HepG2 (cell line): ENCODE data around the gene FNDC3B. TPM values are rescaled to one million over a fixed set of nuclear protein-coding genes. Genes with fewer than 3 reads are reported as not detected.
A peak's percentile ranks its signal among the peaks of the same experiment; 100 is the strongest.

Experiments used
- CENPT ChIP-seq: sonication (generic); formaldehyde crosslinking; IDR thresholded peaks from 2 replicates; pipeline ENCODE4 v1.8.0; 2022; ENCODE audit warnings: low read depth, mild to moderate bottlenecking, moderate library complexity, missing genetic modification reagents
- HNF4G ChIP-seq, 2 experiments: sonication (generic) in 1 of 2; formaldehyde crosslinking in 1 of 2; IDR thresholded peaks; 2 replicates each; pipeline versions ENCODE4 v1.4.0 to v1.6.1; 2011 to 2020; ENCODE audit warnings: borderline replicate concordance in 2 of 2, low read depth in 2 of 2, mild to moderate bottlenecking in 2 of 2, low read length in 1 of 2, missing genetic modification reagents in 1 of 2, moderate library complexity in 1 of 2
- HOXA9 ChIP-seq: sonication (generic); formaldehyde crosslinking; IDR thresholded peaks from 2 replicates; pipeline ENCODE4 v1.8.1; 2022; ENCODE audit warnings: missing genetic modification reagents, mild to moderate bottlenecking, moderate library complexity, borderline replicate concordance
- KDM3A ChIP-seq: IDR thresholded peaks from 2 replicates; pipeline ENCODE4 v1.6.1; 2018; ENCODE audit warnings: low read depth, missing compliant biosample characterization
- SMAD1 ChIP-seq: sonication (generic); formaldehyde crosslinking; IDR thresholded peaks from 2 replicates; pipeline ENCODE4 v1.4.0; 2020; ENCODE audit warnings: missing genetic modification reagents, low read depth, mild to moderate bottlenecking, borderline replicate concordance
- SOX5 ChIP-seq: IDR thresholded peaks from 2 replicates; pipeline ENCODE4 v1.6.1; 2016; ENCODE audit warnings: borderline replicate concordance
- U2AF2 ChIP-seq: fragments of 200-400 bp; formaldehyde crosslinking; IDR thresholded peaks from 2 replicates; pipeline ENCODE4 v1.6.1; 2017; ENCODE audit warnings: low read depth, mild to moderate bottlenecking, low read length
- XBP1 ChIP-seq: sonication (generic); formaldehyde crosslinking; IDR thresholded peaks from 2 replicates; pipeline ENCODE4 v1.5.0; 2020; ENCODE audit warnings: missing genetic modification reagents
- ZBTB20 ChIP-seq: sonication (generic); formaldehyde crosslinking; IDR thresholded peaks from 2 replicates; pipeline ENCODE4 v1.8.1; 2023; ENCODE audit warnings: missing genetic modification reagents, low read depth, mild to moderate bottlenecking, borderline replicate concordance
- ZNF18 ChIP-seq: sonication (generic); formaldehyde crosslinking; IDR thresholded peaks from 2 replicates; pipeline ENCODE4 v1.8.0; 2022; ENCODE audit warnings: mild to moderate bottlenecking, missing genetic modification reagents; ENCODE audit not compliant: insufficient replicate concordance
- ZNF430 ChIP-seq: sonication (generic); formaldehyde crosslinking; IDR thresholded peaks from 2 replicates; pipeline ENCODE4 v1.9.0; 2021; ENCODE audit warnings: mild to moderate bottlenecking, missing genetic modification reagents
- ZNF468 ChIP-seq: sonication (generic); formaldehyde crosslinking; IDR thresholded peaks from 2 replicates; pipeline ENCODE4 v1.8.0; 2022; ENCODE audit warnings: mild to moderate bottlenecking, moderate library complexity, missing genetic modification reagents
- ZNF530 ChIP-seq: sonication (generic); formaldehyde crosslinking; IDR thresholded peaks from 2 replicates; pipeline ENCODE4 v1.5.0; 2020; ENCODE audit warnings: low read depth, mild to moderate bottlenecking, missing genetic modification reagents
- polyA plus RNA-seq, 8 experiments: library from polyadenylated mRNA; depleted of rRNA in 3 of 8; stranded (reverse) in 7 of 8; unstranded in 1 of 8; fragments of >200 nt; fragmentation: Illumina TruSeq in 4 of 8; extraction: Trizol in 4 of 8; gene quantifications; 2 replicates each; pipeline versions ENCODE4 v1.2.1 to v1.2.3, GENCODE V29; 2011 to 2016; ENCODE audit warnings: low read depth in 4 of 8, missing spikeins in 1 of 8, mixed read lengths in 1 of 8; ENCODE audit not compliant: insufficient read depth in 1 of 8
- total RNA-seq, 5 experiments: library from RNA; depleted of rRNA; stranded (reverse); fragments of >200 nt; fragmentation: Illumina TruSeq; extraction: Trizol; gene quantifications; 2 replicates each; pipeline ENCODE4 v1.2.3, GENCODE V29; 2016; ENCODE audit warnings: low read depth in 1 of 5
- TF ChIP-seq, protein P1 (sequence below): sonication (generic); formaldehyde crosslinking; IDR thresholded peaks from 2 replicates; pipeline ENCODE4 v1.5.1; 2020; ENCODE audit warnings: missing genetic modification reagents, mild to moderate bottlenecking, borderline replicate concordance
- TF ChIP-seq, protein P2 (sequence below): sonication (generic); formaldehyde crosslinking; IDR thresholded peaks from 2 replicates; pipeline ENCODE4 v1.4.0; 2020; ENCODE audit warnings: mild to moderate bottlenecking, missing genetic modification reagents
- TF ChIP-seq, protein P3 (sequence below): sonication (generic); formaldehyde crosslinking; IDR thresholded peaks from 2 replicates; pipeline ENCODE4 v1.4.0; 2020; ENCODE audit warnings: missing genetic modification reagents, borderline replicate concordance

Gene FNDC3B
- total and polyA plus RNA-seq, 2 of the 13 experiments (the other 11 are each of a cell fraction or from before 2014, with no cell fraction given), result 74.8 to 103 TPM

DNA sequence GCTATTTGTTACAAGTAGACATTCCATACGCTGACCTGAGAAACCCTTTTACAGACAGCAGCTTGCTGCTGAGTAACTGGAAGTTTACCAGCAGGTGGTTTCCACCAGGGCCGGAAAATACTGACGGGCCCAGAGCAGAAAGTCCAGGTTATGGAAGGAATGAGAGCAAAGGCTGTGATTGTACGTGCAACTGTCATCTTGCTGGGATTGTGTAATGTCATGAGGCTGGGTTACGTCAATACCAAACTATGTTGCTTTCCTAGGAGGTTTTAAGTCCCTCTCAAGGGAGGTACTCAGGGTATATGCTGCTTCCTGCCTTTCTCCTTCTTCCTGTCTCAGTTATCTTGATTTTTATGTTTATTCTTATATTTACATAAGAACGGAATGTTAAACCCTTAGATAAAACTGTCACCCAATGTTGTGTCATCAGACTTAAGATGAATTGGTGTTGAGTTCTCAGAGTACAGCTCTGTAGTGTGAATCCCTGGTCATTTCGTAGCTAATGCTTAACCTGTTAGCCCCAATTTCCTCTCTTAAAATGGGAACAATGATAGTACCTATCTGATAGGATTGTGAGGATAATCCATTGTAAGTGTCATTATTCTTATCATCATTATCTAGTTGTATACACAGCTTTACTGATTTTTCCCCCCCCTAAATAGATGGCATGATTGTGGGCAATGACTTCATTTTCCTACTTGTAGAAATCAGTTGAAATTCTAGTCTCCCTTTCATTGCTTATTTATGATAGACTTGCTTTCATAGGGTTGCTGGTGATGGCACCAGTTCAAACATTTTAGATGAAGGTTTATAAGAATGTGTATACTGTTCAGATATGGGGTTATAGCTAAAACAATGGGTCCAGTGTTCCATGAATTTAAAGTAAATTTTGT, 101.4 kb downstream of the FNDC3B start (continued):
- TF ChIP-seq, protein P1, sequence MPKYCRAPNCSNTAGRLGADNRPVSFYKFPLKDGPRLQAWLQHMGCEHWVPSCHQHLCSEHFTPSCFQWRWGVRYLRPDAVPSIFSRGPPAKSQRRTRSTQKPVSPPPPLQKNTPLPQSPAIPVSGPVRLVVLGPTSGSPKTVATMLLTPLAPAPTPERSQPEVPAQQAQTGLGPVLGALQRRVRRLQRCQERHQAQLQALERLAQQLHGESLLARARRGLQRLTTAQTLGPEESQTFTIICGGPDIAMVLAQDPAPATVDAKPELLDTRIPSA, result no peak
- peak; percentile 99 for TF ChIP-seq ZBTB20 (CRISPR knock-in tag)
- no peak for TF ChIP-seq ZNF530 (CRISPR knock-in tag)
- TF ChIP-seq XBP1 (CRISPR knock-in tag), result no peak
- TF ChIP-seq ZNF18 (CRISPR knock-in tag), result peak; percentile 63
- TF ChIP-seq, protein P2, sequence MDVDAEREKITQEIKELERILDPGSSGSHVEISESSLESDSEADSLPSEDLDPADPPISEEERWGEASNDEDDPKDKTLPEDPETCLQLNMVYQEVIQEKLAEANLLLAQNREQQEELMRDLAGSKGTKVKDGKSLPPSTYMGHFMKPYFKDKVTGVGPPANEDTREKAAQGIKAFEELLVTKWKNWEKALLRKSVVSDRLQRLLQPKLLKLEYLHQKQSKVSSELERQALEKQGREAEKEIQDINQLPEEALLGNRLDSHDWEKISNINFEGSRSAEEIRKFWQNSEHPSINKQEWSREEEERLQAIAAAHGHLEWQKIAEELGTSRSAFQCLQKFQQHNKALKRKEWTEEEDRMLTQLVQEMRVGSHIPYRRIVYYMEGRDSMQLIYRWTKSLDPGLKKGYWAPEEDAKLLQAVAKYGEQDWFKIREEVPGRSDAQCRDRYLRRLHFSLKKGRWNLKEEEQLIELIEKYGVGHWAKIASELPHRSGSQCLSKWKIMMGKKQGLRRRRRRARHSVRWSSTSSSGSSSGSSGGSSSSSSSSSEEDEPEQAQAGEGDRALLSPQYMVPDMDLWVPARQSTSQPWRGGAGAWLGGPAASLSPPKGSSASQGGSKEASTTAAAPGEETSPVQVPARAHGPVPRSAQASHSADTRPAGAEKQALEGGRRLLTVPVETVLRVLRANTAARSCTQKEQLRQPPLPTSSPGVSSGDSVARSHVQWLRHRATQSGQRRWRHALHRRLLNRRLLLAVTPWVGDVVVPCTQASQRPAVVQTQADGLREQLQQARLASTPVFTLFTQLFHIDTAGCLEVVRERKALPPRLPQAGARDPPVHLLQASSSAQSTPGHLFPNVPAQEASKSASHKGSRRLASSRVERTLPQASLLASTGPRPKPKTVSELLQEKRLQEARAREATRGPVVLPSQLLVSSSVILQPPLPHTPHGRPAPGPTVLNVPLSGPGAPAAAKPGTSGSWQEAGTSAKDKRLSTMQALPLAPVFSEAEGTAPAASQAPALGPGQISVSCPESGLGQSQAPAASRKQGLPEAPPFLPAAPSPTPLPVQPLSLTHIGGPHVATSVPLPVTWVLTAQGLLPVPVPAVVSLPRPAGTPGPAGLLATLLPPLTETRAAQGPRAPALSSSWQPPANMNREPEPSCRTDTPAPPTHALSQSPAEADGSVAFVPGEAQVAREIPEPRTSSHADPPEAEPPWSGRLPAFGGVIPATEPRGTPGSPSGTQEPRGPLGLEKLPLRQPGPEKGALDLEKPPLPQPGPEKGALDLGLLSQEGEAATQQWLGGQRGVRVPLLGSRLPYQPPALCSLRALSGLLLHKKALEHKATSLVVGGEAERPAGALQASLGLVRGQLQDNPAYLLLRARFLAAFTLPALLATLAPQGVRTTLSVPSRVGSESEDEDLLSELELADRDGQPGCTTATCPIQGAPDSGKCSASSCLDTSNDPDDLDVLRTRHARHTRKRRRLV (CRISPR knock-in tag), result no peak
- no peak for TF ChIP-seq SMAD1 (CRISPR knock-in tag)
- peak; percentile 93 for TF ChIP-seq KDM3A
- peak; percentile 91 for TF ChIP-seq SOX5 (CRISPR knock-in tag)
- no peak for TF ChIP-seq CENPT (CRISPR knock-in tag)
- no peak for TF ChIP-seq ZNF468
- TF ChIP-seq U2AF2, result no peak
- TF ChIP-seq HNF4G (IDR thresholded peaks at IDR 0.05; ENCODE audit: borderline replicate concordance, low read depth, low read length), result peak; percentile 96
- peak; percentile 83 for TF ChIP-seq HNF4G (CRISPR knock-in tag; IDR thresholded peaks at IDR 0.05; ENCODE audit: borderline replicate concordance, low read depth)
- TF ChIP-seq ZNF430 (CRISPR knock-in tag), result peak; percentile 82; the same call in 1 of the 2 replicates
- no peak for TF ChIP-seq HOXA9 (CRISPR knock-in tag)
- TF ChIP-seq, protein P3, sequence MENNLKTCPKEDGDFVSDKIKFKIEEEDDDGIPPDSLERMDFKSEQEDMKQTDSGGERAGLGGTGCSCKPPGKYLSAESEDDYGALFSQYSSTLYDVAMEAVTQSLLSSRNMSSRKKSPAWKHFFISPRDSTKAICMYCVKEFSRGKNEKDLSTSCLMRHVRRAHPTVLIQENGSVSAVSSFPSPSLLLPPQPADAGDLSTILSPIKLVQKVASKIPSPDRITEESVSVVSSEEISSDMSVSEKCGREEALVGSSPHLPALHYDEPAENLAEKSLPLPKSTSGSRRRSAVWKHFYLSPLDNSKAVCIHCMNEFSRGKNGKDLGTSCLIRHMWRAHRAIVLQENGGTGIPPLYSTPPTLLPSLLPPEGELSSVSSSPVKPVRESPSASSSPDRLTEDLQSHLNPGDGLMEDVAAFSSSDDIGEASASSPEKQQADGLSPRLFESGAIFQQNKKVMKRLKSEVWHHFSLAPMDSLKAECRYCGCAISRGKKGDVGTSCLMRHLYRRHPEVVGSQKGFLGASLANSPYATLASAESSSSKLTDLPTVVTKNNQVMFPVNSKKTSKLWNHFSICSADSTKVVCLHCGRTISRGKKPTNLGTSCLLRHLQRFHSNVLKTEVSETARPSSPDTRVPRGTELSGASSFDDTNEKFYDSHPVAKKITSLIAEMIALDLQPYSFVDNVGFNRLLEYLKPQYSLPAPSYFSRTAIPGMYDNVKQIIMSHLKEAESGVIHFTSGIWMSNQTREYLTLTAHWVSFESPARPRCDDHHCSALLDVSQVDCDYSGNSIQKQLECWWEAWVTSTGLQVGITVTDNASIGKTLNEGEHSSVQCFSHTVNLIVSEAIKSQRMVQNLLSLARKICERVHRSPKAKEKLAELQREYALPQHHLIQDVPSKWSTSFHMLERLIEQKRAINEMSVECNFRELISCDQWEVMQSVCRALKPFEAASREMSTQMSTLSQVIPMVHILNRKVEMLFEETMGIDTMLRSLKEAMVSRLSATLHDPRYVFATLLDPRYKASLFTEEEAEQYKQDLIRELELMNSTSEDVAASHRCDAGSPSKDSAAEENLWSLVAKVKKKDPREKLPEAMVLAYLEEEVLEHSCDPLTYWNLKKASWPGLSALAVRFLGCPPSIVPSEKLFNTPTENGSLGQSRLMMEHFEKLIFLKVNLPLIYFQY (CRISPR knock-in tag), result peak; percentile 95
